HG02840 (cell line): ENCODE results near the gene ADRA2A.

ENCODE experiments used
- ATAC-seq: cut with Tn5 transposase; IDR thresholded peaks from one replicate; pipeline ENCODE4 v1.9.1; 2021; ENCODE audit warnings: mild to moderate bottlenecking, moderate library complexity, moderate number of reproducible peaks; ENCODE audit not compliant: unreplicated experiment, low FRiP score

ADRA2A gene

DNA sequence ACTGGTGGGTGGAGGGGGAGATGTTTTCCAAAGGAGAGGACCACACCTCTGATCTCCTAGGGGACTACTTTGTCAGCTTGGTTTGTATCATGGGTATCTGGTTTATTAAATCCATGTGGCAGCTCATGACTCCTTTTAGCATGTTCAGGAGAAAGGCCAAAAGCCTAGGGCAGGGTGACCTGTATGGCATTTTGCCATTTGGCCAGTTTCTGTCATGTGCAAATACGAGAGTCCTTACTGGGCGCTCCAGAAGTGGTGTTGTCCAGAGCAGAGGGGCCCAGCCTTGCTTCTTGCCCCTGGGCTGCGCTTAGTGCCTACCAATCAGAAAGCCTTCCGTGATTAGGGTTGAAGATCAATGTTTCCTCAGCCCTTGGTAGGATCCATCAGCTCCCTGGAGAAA, 31.0 kb downstream of the ADRA2A start:
- ATAC-seq = no peak

DNA sequence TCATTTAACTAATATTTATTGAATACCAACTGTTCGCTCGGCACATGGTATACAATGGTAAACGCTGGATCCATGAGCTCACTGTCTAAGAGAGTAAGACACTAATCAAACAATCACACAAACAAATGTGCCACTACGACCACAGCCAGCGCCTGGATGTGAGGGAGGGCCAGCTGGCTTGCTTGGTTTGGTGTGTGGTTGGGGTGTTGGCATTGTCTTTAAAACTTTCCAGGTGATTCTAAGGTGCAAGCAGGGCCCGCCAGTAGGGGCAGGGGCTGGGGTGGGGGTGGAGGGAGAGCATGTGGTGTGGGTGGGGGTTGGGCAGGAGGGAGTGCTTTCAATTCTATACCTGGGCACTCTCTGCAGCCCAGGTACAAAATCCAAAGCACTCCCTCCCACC, 31.6 kb downstream of the ADRA2A start:
- no peak for ATAC-seq

DNA sequence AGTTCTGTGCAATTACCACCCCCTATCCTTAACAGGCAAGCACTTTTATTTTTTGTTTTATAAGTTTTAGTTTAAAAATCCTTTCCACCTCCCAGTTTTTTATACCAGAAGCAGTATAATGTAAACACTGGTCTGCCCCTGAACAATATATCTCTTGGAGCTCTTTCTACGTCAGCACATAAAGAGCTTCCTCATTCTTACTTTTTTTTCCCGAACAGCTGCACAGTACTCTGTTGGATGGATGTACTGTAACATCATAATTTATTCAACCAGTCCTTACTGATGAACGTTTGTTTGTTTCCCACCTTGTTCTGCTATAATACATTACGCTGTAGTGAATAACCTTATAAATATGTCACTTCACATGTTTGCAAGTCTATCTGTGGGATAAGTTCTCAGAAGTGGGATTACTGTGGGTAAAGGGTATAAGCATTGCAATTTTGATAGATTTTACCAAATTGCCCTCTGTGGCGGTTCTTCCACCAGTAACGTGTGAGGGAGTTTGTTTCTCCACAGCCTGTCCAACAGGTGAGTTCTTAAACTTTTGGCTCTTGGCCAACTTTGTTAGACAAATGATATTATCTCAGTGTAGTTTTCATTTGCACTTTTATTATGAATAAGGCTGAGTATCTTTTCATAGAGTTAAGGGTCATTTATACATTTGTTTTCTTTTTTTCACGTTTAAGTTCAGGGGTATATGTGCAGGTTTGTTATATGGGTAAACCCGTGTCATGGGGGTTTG, 32.8 kb downstream of the ADRA2A start:
- ATAC-seq = no peak

DNA sequence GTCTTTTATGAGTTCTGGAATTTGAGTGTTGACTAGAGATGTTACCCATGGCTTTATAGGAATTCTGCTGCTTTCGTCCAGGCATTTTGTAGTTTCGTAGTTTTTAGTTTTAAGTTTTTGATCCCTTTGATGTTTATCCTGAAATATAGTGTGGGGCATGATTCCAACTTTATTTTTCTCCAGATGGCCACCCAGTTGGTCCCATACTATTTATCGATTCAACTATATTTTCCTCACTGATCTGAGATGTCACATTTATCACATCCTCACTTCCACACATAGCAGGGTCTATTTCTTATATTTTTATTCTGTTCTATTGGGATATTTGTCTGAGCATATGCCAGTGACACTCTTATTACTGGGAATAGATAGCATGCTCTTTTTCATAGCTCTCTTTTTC, 33.9 kb downstream of the ADRA2A start:
- ATAC-seq = no peak

GRCh38 chr10:111112333-111112732, 35.5 kb downstream of the ADRA2A start:
- ATAC-seq = no peak

DNA sequence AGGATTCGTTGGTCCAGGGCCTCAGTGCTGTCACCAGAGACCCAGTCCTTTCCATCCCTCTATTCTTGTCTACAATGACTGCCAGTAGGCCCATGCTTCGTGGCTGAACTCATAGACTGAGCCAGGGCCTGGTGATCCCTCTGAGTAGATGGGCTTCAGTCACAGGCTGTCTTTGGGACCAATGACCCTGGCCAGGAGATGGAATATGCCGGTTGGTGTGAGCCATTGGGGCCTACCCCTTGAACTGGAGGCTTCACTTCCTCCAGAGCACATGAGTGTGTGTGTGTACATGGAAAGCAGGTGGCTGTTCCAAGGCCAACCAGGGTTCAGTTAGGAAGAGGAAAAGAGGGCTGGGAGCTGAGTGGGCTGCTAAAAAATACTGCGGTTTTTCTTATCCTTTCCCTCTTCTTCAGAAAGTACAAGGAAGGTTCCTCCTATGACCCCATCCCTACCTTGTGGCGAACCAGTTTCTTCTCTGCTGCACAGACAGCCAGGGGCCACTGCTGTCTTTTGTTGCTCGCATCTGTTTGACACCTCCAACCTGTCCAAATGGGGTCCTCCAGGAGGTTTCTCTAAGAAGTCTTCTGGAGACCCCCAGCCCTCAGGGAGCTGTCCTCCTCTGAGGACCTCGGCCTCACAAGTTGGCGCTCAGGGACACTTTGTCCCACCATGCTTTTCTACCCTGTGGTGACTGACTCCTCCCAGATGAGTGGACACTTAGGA, 36.6 kb downstream of the ADRA2A start:
- no peak for ATAC-seq

GRCh38 chr10:111113961-111114757, 37.3 kb downstream of the ADRA2A start:
- no peak for ATAC-seq

GRCh38 chr10:111114758-111115500, 38.1 kb downstream of the ADRA2A start:
- ATAC-seq = no peak

DNA sequence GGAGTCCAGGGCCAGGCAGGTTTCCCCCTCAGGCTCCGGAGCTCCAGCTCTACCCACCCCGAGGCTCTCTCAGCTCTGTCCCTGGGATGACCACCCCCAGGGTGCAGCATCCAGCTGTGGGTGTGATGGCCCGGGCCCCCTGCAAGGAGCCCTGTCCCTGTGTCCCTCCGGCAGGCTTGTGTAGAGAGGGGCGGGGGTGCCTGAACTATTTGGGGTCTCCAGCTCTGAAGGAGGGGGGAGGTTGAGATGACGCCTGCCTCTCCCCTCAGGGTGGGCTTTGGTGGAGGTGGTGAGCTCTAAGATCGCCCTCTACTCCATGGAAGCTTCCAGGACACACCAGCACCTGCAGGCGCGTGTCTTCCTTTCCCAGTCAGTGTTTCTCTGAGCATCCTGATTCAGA, 39.4 kb downstream of the ADRA2A start:
- ATAC-seq = no peak

GRCh38 chr10:111116762-111117445, 40.1 kb downstream of the ADRA2A start:
- ATAC-seq = no peak

DNA sequence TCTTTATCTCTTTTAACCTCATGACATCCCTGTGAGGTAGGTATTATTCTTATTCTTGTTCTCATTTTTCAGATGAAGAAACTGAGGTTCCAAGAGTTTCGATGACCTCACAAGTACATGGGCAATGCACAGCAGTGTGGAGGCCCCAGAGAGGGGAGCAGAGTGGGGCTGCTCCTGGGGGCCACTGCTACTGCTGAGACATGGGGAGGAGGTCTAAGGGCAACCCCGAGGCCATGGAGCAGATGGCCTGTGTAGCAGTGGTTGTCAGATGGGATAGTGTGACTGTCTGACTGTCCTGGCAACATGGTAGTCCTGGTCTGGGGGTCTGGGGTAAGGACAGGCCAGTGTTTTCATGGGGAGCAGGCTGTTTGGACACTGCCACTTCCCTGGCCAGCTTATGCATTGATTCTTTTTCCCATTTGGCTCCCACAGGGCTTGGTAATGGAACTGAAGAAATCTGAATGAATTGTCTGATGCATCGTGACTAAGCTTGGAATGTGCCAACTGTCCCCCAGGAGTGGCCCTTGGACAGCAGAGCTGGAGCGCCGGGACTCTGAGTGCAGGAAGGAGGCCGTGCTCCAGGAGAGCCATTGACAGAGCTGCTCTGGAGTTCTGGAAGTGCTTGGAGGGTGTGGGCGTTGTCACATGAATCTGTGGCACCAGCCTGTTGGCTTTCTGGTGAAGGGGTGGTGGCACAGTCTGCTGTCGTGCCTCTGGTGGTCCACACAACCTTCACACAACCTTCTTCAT, 40.9 kb downstream of the ADRA2A start:
- ATAC-seq = no peak

DNA sequence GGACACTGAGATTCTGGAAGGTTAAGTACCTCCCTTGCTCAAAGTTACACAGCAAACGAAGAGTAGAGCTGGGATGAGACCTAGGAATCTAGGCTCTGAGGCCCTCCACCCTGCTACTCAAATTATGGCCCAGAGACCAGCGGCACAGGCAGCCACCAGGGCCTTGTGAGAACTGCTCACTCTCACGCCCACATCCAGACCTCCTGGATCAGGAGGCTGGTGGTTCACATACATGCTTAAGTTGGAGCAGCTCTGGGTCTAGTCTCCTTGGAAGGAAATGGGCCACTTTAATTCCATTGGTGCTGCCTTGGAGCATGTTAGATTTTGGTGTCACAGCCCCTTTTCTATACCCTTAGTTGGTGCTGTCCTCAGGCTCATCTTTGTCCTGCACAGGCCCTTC, 41.9 kb downstream of the ADRA2A start:
- ATAC-seq = no peak

DNA sequence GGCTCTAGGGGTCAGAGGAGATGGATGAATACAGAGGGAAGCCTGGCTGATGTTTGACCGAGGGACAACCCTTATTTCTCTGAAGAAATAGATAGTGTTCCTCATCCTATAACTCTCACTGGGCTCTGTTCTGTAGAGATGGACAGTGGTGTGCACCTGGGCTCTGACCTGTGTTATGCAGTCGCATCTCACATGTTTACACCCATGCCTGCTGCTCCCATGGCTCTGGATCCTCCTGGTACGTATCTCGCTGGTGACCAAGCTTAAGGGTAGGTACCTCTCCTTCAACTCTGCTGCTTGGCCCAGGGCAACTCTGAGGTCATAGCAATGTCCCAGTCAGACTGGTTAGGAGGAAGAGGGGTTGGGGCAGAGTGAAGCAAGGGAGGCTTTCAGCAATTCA, 42.8 kb downstream of the ADRA2A start:
- no peak for ATAC-seq

DNA sequence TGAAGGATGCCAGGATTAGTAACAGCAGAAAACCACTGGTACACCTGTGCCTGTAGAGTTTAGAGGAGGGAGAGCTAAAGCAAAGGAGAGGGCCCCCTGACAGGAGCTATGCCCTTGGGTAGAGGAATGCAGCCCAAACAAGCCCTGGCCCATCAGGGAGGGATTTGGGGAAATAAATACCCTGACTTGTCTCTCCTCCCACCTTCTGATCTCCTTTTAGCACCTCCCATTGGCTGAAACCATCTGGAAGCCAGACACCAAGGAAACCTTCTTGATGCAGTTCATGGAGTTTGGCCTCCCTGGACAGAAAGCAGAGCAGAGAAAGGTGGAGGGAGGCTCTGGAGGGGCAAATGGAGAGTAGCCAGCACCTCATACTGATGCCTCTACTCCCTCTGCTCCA, 45.3 kb downstream of the ADRA2A start:
- ATAC-seq = no peak

GRCh38 chr10:111123883-111124282, 47.1 kb downstream of the ADRA2A start:
- ATAC-seq = no peak

- ATAC-seq = no peak
Measured at GRCh38 chr10:111125102-111125501, 48.3 kb downstream of the ADRA2A start.

- no peak for ATAC-seq
Measured at GRCh38 chr10:111126077-111126476, 49.2 kb downstream of the ADRA2A start.

GRCh38 chr10:111127081-111127848, 50.4 kb downstream of the ADRA2A start:
- ATAC-seq = no peak
